Testis (tissue), 3 donors: Measurements from ENCODE around the gene DDX31. TPM values are rescaled to one million over a fixed set of nuclear protein-coding genes. Genes with fewer than 3 reads are reported as not detected.

ENCODE experiments used
- DNase-seq: peaks from one replicate; pipeline ENCODE4 v3.0.0-alpha.2; 2019
- H3K27ac ChIP-seq, 2 donors: fragments of 200-600 bp; sonication (generic); one replicate each; pipeline ENCODE4 v1.5.1; 2019
- H3K27me3 ChIP-seq: fragments of 200-600 bp; sonication (generic); one replicate; pipeline ENCODE4 v1.5.1; 2019
- H3K36me3 ChIP-seq: fragments of 200-600 bp; sonication (generic); one replicate; pipeline ENCODE4 v1.5.1; 2017; ENCODE audit warnings: low read depth; ENCODE audit errors: missing control alignments
- H3K4me1 ChIP-seq: fragments of 200-600 bp; sonication (generic); one replicate; pipeline ENCODE4 v1.5.1; 2019
- H3K4me3 ChIP-seq, 2 donors: fragments of 200-600 bp; sonication (generic); one replicate each; pipeline ENCODE4 v1.5.1; 2017 to 2019
- H3K9me3 ChIP-seq: fragments of 200-600 bp; sonication (generic); one replicate; pipeline ENCODE4 v1.5.1; 2017
- POLR2A ChIP-seq: fragments of 450-650 bp; IDR thresholded peaks from one replicate; pipeline ENCODE4 v1.6.1; 2017; ENCODE audit warnings: antibody characterized with exemption, mild to moderate bottlenecking, moderate library complexity
- WGBS, 2 donors: methylation state at CpG; one replicate each; pipeline ENCODE4 v1.1.5; 2018; 5-methylcytosine and 5-hydroxymethylcytosine counted together
- intact Hi-C: fragments of 100-400 bp; cut with DNase I; formaldehyde crosslinking; loops from one replicate; pipeline ENCODE4 v1.15.1; 2023; ENCODE audit warnings: low total_unique reads
- polyA plus RNA-seq: library from polyadenylated mRNA; stranded (reverse); fragments of 350-450 nt; fragmentation: Illumina TruSeq; extraction: RNeasy Lipid Tissue Mini Kit (QIAGEN cat#74804); gene quantifications from one replicate; pipeline ENCODE4 v1.2.3, GENCODE V29; 2014; ENCODE audit warnings: low read depth, low replicate concordance; ENCODE audit not compliant: insufficient read depth
- total RNA-seq, 2 donors: library from RNA; depleted of rRNA; stranded (reverse); fragments of >200 nt; gene quantifications; one replicate each; pipeline ENCODE4 v1.2.3, GENCODE V29; 2016
- TF ChIP-seq, protein P1 (sequence below), 3 experiments: fragments of 450-650 bp in 2 of 3; fragments of 200-600 bp in 1 of 3; sonication (generic) in 1 of 3; IDR thresholded peaks; one replicate each; pipeline ENCODE4 v1.5.1; 2016 to 2019; ENCODE audit warnings: antibody characterized with exemption in 3 of 3, mild to moderate bottlenecking in 2 of 3, moderate library complexity in 1 of 3

The DDX31 gene
- total and polyA plus RNA-seq, 3 donors from 2014 or later, result 17.9 to 24.2 (median 21.1) TPM

DNA sequence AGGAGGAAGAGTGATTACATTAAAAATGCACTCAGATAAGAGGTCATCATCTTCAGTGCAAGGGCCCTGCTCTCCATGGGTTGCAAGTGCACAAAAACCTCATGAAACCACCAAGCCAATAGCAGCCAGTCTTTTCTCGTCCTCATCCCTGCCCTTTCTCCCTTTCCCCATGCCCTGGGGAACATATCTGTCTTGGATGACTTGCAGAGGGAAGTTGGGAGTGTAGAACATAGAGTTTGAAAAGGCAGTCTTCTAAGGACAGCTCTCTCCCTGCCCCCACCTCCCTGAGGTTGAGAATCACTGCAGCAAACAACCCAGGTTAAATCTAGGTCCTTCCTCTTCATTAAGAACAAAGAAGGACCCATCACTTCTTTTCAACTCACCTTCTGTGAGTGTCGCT, 22.0 kb downstream of the DDX31 start:
- no peak for DNase-seq
- Histone ChIP-seq H3K27ac (no peak overlapping the region), H3K27me3 (no peaks in the 10 kb centered on the region), H3K4me3 (no peak overlapping the region), H3K9me3 (no peaks in the 10 kb centered on the region), H3K36me3 (no peaks in the 10 kb centered on the region), H3K4me1 (no peaks in the 10 kb centered on the region)
- 75 to 94% methylated on average over 2 of the region's 2 CpGs for WGBS, 2 donors
- TF ChIP-seq POLR2A, result no peak
- TF ChIP-seq, protein P1, sequence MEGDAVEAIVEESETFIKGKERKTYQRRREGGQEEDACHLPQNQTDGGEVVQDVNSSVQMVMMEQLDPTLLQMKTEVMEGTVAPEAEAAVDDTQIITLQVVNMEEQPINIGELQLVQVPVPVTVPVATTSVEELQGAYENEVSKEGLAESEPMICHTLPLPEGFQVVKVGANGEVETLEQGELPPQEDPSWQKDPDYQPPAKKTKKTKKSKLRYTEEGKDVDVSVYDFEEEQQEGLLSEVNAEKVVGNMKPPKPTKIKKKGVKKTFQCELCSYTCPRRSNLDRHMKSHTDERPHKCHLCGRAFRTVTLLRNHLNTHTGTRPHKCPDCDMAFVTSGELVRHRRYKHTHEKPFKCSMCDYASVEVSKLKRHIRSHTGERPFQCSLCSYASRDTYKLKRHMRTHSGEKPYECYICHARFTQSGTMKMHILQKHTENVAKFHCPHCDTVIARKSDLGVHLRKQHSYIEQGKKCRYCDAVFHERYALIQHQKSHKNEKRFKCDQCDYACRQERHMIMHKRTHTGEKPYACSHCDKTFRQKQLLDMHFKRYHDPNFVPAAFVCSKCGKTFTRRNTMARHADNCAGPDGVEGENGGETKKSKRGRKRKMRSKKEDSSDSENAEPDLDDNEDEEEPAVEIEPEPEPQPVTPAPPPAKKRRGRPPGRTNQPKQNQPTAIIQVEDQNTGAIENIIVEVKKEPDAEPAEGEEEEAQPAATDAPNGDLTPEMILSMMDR (IDR thresholded peaks at IDR 0.05), result no peak
- intact Hi-C loops, result no loop called here

DNA sequence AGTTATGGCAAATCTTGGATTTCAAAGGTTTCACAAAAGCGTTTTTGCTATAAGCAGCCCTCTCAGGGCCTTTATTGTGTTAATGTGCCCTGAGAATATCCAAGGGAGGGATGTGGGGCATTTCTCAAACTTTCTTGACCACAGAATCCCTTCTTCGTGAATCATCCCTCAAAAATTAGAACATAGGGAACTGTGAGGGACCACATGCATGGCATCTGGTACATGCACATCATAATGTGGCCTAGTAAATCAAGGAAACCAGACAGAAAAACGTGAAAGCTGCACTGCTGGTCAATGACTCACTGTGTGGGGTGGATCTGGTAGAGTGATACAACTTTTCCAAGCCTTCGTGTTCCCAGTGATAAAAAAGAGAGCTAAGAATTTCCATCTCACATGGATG, 22.4 kb downstream of the DDX31 start:
- H3K27ac ChIP-seq, result no peak overlapping the region
- no peaks in the 10 kb centered on the region for H3K4me1 ChIP-seq
- H3K9me3 ChIP-seq, result no peaks in the 10 kb centered on the region
- TF ChIP-seq, protein P1 (IDR thresholded peaks at IDR 0.05), result no peak
- no peak for TF ChIP-seq POLR2A
- DNase-seq, result no peak
- WGBS, 2 donors, result 75 to 81% methylated on average over 4 of the region's 4 CpGs
- H3K27me3 ChIP-seq, result no peaks in the 10 kb centered on the region
- no peak overlapping the region for H3K4me3 ChIP-seq
- no peaks in the 10 kb centered on the region for H3K36me3 ChIP-seq
- intact Hi-C loops, result no loop called here

GRCh38 chr9:132646726-132647125, 23.1 kb downstream of the DDX31 start:
- no peaks in the 10 kb centered on the region for H3K4me1 ChIP-seq
- TF ChIP-seq, protein P1 (IDR thresholded peaks at IDR 0.05), result no peak
- no peak for TF ChIP-seq POLR2A
- WGBS, 2 donors, result 94 to 98% methylated on average over 5 to 7 of the region's 7 CpGs
- no peaks in the 10 kb centered on the region for H3K27me3 ChIP-seq
- no peak for DNase-seq
- H3K36me3 ChIP-seq, result no peaks in the 10 kb centered on the region
- no peaks in the 10 kb centered on the region for H3K9me3 ChIP-seq
- H3K27ac ChIP-seq, result no peak overlapping the region
- intact Hi-C loops, result no loop called here
- H3K4me3 ChIP-seq, result no peak overlapping the region

DNA sequence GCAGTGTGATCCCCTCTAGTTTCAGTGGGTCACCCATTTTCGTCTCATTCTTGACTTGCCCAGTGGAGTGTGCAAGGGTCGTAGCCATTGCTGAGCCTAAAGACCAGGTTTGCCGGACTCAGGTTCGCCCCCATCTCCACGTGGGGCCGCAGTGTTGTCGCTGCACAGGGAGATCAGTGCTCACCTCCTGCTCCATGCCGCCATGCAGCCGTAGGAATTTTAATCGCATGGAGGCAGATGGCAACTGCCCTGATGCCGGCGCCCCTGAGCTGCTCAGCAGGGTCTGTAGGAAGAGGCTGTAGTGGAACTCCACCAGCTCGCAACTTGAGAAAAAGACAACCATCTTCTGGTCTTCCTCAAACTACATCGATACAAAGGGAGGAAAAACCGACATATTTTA, 24.1 kb downstream of the DDX31 start:
- 92 to 94% methylated on average over 15 of the region's 15 CpGs for WGBS, 2 donors
- intact Hi-C loops, result no loop called here

DNA sequence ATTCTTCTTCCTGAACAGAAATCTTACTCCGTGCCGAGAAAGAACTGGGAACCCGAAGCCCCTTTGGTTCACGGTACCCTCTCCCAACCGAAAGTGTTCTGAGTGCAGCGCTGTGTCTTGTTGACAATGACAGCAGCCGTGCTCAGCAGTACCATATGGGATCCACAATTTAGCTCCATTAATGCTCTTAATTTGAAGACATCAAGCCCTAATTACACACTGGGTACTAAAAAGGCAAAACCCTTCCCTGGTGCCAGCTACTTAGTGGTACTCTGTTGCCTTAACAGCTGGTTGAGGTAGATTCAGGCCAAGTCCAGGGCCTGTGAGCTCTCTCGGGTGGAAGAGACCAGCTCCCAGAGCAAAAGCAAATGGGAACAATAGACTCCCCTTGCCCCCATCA, 24.5 kb downstream of the DDX31 start:
- Histone ChIP-seq H3K4me1 (no peaks in the 10 kb centered on the region), H3K27ac (no peak overlapping the region), H3K36me3 (no peaks in the 10 kb centered on the region), H3K27me3 (no peaks in the 10 kb centered on the region), H3K4me3 (no peak overlapping the region), H3K9me3 (no peaks in the 10 kb centered on the region)
- intact Hi-C loops, result no loop called here
- WGBS, 2 donors, result 92 to 98% methylated on average over 8 of the region's 8 CpGs
- no peak for TF ChIP-seq POLR2A
- TF ChIP-seq, protein P1 (IDR thresholded peaks at IDR 0.05), result no peak
- DNase-seq, result no peak

More for the DNA sequence above, 24.1 kb downstream of the DDX31 start:
- Histone ChIP-seq H3K4me1 (no peaks in the 10 kb centered on the region), H3K36me3 (no peaks in the 10 kb centered on the region), H3K27me3 (no peaks in the 10 kb centered on the region), H3K27ac (no peak overlapping the region), H3K4me3 (no peak overlapping the region), H3K9me3 (no peaks in the 10 kb centered on the region)
- DNase-seq, result no peak
- TF ChIP-seq, protein P1 (IDR thresholded peaks at IDR 0.05), result no peak
- TF ChIP-seq POLR2A, result no peak
